Mucosa of descending colon (tissue), 3 donors: Measurements from ENCODE around the gene HSP90B1. TPM values are rescaled to one million over a fixed set of nuclear protein-coding genes. Genes with fewer than 3 reads are reported as not detected.

ENCODE experiments used
- ATAC-seq: fragments of 200-7000 bp; cut with Tn5 transposase; one replicate; pipeline ENCODE4 v1.9.1; 2020; ENCODE audit warnings: mild to moderate bottlenecking, moderate library complexity
- DNase-seq, 3 donors: peaks; one replicate each; pipeline ENCODE4 v3.0.0-alpha.2; 2020
- H3K36me3 ChIP-seq: fragments of 200-600 bp; one replicate; pipeline ENCODE4 v1.8.0; 2021; ENCODE audit warnings: low read depth, mild to moderate bottlenecking
- H3K4me1 ChIP-seq: fragments of 200-600 bp; one replicate; pipeline ENCODE4 v1.8.0; 2021; ENCODE audit warnings: low read depth, mild to moderate bottlenecking
- H3K4me3 ChIP-seq: fragments of 200-600 bp; one replicate; pipeline ENCODE4 v1.8.0; 2021; ENCODE audit warnings: mild to moderate bottlenecking
- H3K9me3 ChIP-seq: fragments of 200-600 bp; one replicate; pipeline ENCODE4 v1.8.0; 2021; ENCODE audit warnings: mild to moderate bottlenecking
- intact Hi-C, 2 donors: fragments of 100-400 bp; cut with DNase I in 1 of 2; cut with micrococcal nuclease in 1 of 2; formaldehyde crosslinking; loops; one replicate each; pipeline versions ENCODE4 v1.11.0 to v1.11.1; 2022; cut with DNase I, micrococcal nuclease
- total RNA-seq, 3 donors: library from RNA; stranded (reverse); fragmentation: NEBNext Ultra II Directional in 2 of 3; extraction: Animal tissue kit (Norgen Biotek cat#: 25700) in 2 of 3; gene quantifications; one replicate each; pipeline versions ENCODE4 v1.2.1 to v1.2.4, GENCODE V29; 2021 to 2023
- TF ChIP-seq, protein P1 (sequence below): fragments of 200-600 bp; IDR thresholded peaks from one replicate; pipeline ENCODE4 v1.8.0; 2022; ENCODE audit warnings: antibody characterized with exemption, mild to moderate bottlenecking
- donor health status: DM: no; HTN: no; CAD: no; lungs with moderate emphysema.
- donor health status: DM: no; HTN: no; CAD: no.
- donor health status: DM: no; HTN: yes; CAD: no.

HSP90B1 gene
- total RNA-seq, 3 donors from 2014 or later, result 423 to 471 (median 461) TPM

- H3K9me3 ChIP-seq, result no peaks in the 10 kb centered on the region
- peak within 1 kb of the TSS; percentile 69 for H3K4me3 ChIP-seq
- TF ChIP-seq, protein P1, sequence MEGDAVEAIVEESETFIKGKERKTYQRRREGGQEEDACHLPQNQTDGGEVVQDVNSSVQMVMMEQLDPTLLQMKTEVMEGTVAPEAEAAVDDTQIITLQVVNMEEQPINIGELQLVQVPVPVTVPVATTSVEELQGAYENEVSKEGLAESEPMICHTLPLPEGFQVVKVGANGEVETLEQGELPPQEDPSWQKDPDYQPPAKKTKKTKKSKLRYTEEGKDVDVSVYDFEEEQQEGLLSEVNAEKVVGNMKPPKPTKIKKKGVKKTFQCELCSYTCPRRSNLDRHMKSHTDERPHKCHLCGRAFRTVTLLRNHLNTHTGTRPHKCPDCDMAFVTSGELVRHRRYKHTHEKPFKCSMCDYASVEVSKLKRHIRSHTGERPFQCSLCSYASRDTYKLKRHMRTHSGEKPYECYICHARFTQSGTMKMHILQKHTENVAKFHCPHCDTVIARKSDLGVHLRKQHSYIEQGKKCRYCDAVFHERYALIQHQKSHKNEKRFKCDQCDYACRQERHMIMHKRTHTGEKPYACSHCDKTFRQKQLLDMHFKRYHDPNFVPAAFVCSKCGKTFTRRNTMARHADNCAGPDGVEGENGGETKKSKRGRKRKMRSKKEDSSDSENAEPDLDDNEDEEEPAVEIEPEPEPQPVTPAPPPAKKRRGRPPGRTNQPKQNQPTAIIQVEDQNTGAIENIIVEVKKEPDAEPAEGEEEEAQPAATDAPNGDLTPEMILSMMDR, result no peak
- no peaks in the 10 kb centered on the region for H3K36me3 ChIP-seq
- ATAC-seq (peak; percentile 99), DNase-seq (peak; percentile 97 to 99 (median 97))
- intact Hi-C loops, result no loop called here
- H3K4me1 ChIP-seq, result peaks cover 8% of the 10 kb centered on the region
Measured at GRCh38 chr12:103965590-103966504, 35.6 kb downstream of the HSP90B1 start, which contains the start of gene TDG. TDG (plus strand) TSS chr12:103965872; CDS start chr12:103966038, 166 bp downstream.

- TF ChIP-seq, protein P1, result no peak
- Histone ChIP-seq H3K4me1 (peaks cover 8% of the 10 kb centered on the region), H3K4me3 (no peak overlapping the region), H3K9me3 (no peaks in the 10 kb centered on the region), H3K36me3 (no peaks in the 10 kb centered on the region)
- DNase-seq, result no peak
- no peak for ATAC-seq
- intact Hi-C loops, result no loop called here
Measured at GRCh38 chr12:103966736-103967135, 36.5 kb downstream of the HSP90B1 start.

GRCh38 chr12:103969391-103969790 is 39.2 kb downstream of the HSP90B1 start:
- TF ChIP-seq, protein P1, result no peak
- intact Hi-C loops, result no loop called here
- DNase-seq, result no peak

GRCh38 chr12:103973909-103974308 is 43.7 kb downstream of the HSP90B1 start:
- no peak for DNase-seq
- H3K9me3 ChIP-seq, result no peaks in the 10 kb centered on the region
- TF ChIP-seq, protein P1, result no peak
- H3K4me1 ChIP-seq, result no peaks in the 10 kb centered on the region
- H3K4me3 ChIP-seq, result no peak overlapping the region
- intact Hi-C loops, result no loop called here
- H3K36me3 ChIP-seq, result no peaks in the 10 kb centered on the region
- ATAC-seq, result no peak

More at GRCh38 chr12:103969391-103969790, 39.2 kb downstream of the HSP90B1 start:
- Histone ChIP-seq H3K9me3 (no peaks in the 10 kb centered on the region), H3K4me1 (peaks cover 5% of the 10 kb centered on the region), H3K36me3 (no peaks in the 10 kb centered on the region), H3K4me3 (no peak overlapping the region)
- no peak for ATAC-seq

DNA sequence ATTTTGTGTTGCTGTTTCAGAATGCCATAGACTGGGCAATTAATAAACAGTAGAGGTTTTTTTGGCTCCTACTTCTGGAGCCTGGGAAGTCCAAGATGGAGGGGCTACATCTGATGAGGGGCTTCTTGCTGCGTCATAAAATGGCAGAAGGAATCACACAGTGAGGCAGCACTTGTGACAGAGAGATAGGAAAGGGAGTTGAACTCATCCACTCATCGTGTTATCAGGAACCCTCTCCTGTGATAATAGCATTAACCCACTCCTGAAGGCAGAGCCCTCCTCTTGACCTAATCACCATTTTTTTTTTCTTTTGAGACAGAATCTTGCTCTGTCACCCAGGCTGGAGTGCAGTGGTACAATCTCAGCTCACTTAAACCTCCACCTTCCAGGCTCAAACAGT is 45.2 kb downstream of the HSP90B1 start:
- Histone ChIP-seq H3K36me3 (no peaks in the 10 kb centered on the region), H3K4me1 (no peaks in the 10 kb centered on the region), H3K9me3 (no peaks in the 10 kb centered on the region), H3K4me3 (no peak overlapping the region)
- DNase-seq (no peak), ATAC-seq (no peak)
- intact Hi-C loops, result no loop called here
- TF ChIP-seq, protein P1, result no peak
